ENCODE results near the gene C1QA.
"Not testable (repeated sequence)": the region's sequence is repeated elsewhere in the genome, so short reads cannot be mapped to it uniquely, and the experiment has no call there.

The C1QA gene

GRCh38 chr1:22643381-22643780 is 7.0 kb downstream of the C1QA start, which contains the start of gene C1QC:
Gene C1QC, plus strand, starts transcription at chr1:22643633. Its CDS starts 391 bp downstream, at chr1:22644024.
- DNase-seq, result no peak

- DNase-seq, result no peak
These were observed 7.5 kb downstream of the C1QA start for GRCh38 chr1:22643928-22644327.

GRCh38 chr1:22645931-22646330 is 9.5 kb downstream of the C1QA start:
- no peak for DNase-seq

GRCh38 chr1:22646384-22646783 is 10.0 kb downstream of the C1QA start:
- no peak for DNase-seq

GRCh38 chr1:22650089-22650693 is 13.8 kb downstream of the C1QA start:
- DNase-seq, result no peak

- no peak for DNase-seq
These were observed 15.8 kb downstream of the C1QA start for GRCh38 chr1:22651941-22652856.

GRCh38 chr1:22652881-22653316 is 16.5 kb downstream of the C1QA start, which contains the start of gene C1QB:
Gene C1QB, plus strand, starts transcription at chr1:22653236. Its CDS starts 6,227 bp downstream, at chr1:22659463.
- no peak for DNase-seq

GRCh38 chr1:22654692-22655091 is 18.3 kb downstream of the C1QA start:
- DNase-seq, result peak; percentile 49

GRCh38 chr1:22658385-22659163 is 22.1 kb downstream of the C1QA start:
- peak; percentile 45 for DNase-seq

- DNase-seq, result no peak
These were observed 24.4 kb downstream of the C1QA start for GRCh38 chr1:22660716-22661241.

- no peak for DNase-seq
These were observed 25.5 kb downstream of the C1QA start for GRCh38 chr1:22661880-22662279.

- peak; percentile 61 for DNase-seq
These were observed 25.9 kb downstream of the C1QA start for GRCh38 chr1:22662318-22662717.

GRCh38 chr1:22662986-22663408 is 26.6 kb downstream of the C1QA start:
- no peak for DNase-seq

- DNase-seq, result peak; percentile 72
These were observed 29.3 kb downstream of the C1QA start for GRCh38 chr1:22665752-22666151.

- no peak for DNase-seq
These were observed 30.0 kb downstream of the C1QA start for GRCh38 chr1:22666412-22666811.

- not testable (repeated sequence) for DNase-seq
These were observed 32.4 kb downstream of the C1QA start for GRCh38 chr1:22668840-22669239.

- peak; percentile 18 for DNase-seq
These were observed 34.0 kb downstream of the C1QA start for GRCh38 chr1:22670352-22670975.

- no peak for DNase-seq
These were observed 35.6 kb downstream of the C1QA start for GRCh38 chr1:22671999-22672398.

GRCh38 chr1:22673486-22674409 is 37.3 kb downstream of the C1QA start:
- DNase-seq, result peak; percentile 80

GRCh38 chr1:22674410-22674749 is 38.0 kb downstream of the C1QA start:
- DNase-seq, result no peak

GRCh38 chr1:22676151-22676550 is 39.7 kb downstream of the C1QA start:
- not testable (repeated sequence) for DNase-seq
